OCI-LY7 (cell line): ENCODE results near the gene UBTD2. TPM values are rescaled to one million over a fixed set of nuclear protein-coding genes. Genes with fewer than 3 reads are reported as not detected.

Experiments used
- BruUV-seq: library from RNA; stranded (reverse); fragments of 400-500 nt; replicated peaks from 2 replicates; lab custom pipeline; 2021; lab: Mats Ljungman, UMichigan
- CTCF ChIA-PET: fragments of 300-600 bp; sonication (Branson Sonifier 250); formaldehyde crosslinking; loops from one replicate; lab custom pipeline; 2022; ENCODE audit warnings: antibody characterized with exemption; ENCODE audit not compliant: unreplicated experiment; lab: Charles Lee
- POLR2A ChIA-PET: fragments of 300-600 bp; sonication (Branson Sonifier 250); formaldehyde crosslinking; loops from one replicate; lab custom pipeline; 2022; ENCODE audit warnings: antibody characterized with exemption; lab: Charles Lee
- DNase-seq: peaks from one replicate; pipeline ENCODE4 v3.0.0-alpha.2; 2015; ENCODE audit warnings: low spot score
- H2AFZ ChIP-seq: fragments of 200-600 bp; sonication (generic), shearing (Covaris generic); 2 replicates; pipeline ENCODE4 v1.6.1; 2014; ENCODE audit warnings: mild to moderate bottlenecking, antibody characterized with exemption, low read length, moderate library complexity
- H3K27ac ChIP-seq: fragments of 200-600 bp; sonication (generic); 2 replicates; pipeline ENCODE4 v1.5.1; 2014; ENCODE audit warnings: mixed run types, low read depth, mild to moderate bottlenecking, moderate library complexity, low read length, inconsistent platforms; ENCODE audit not compliant: poor library complexity, severe bottlenecking
- H3K36me3 ChIP-seq: fragments of 200-600 bp; sonication (generic); 2 replicates; pipeline ENCODE4 v1.6.1; 2014; ENCODE audit warnings: mild to moderate bottlenecking, antibody characterized with exemption, low read length, moderate library complexity, mixed read lengths; ENCODE audit not compliant: insufficient read depth
- H3K4me1 ChIP-seq: fragments of 200-600 bp; sonication (generic); 2 replicates; pipeline ENCODE4 v1.5.1; 2014; ENCODE audit warnings: mild to moderate bottlenecking, low read length; ENCODE audit not compliant: insufficient read depth, poor library complexity, severe bottlenecking
- H3K4me2 ChIP-seq: fragments of 200-600 bp; sonication (generic); 2 replicates; pipeline ENCODE4 v1.6.1; 2014; ENCODE audit warnings: mild to moderate bottlenecking, low read length
- H3K4me3 ChIP-seq: fragments of 200-600 bp; sonication (generic); 2 replicates; pipeline ENCODE4 v1.5.1; 2014; ENCODE audit warnings: mild to moderate bottlenecking, low read depth, low read length; ENCODE audit not compliant: poor library complexity, severe bottlenecking
- H3K79me2 ChIP-seq: fragments of 200-600 bp; sonication (generic); 2 replicates; pipeline ENCODE4 v1.6.1; 2016; ENCODE audit warnings: low read depth, mild to moderate bottlenecking, low read length, moderate library complexity, mixed read lengths; ENCODE audit not compliant: insufficient read depth
- H3K9me2 ChIP-seq: fragments of 200-600 bp; sonication (generic); 2 replicates; pipeline ENCODE4 v1.6.1; 2016; ENCODE audit warnings: mild to moderate bottlenecking, low read length, mixed read lengths; ENCODE audit not compliant: insufficient read depth
- H3K9me3 ChIP-seq: fragments of 200-600 bp; sonication (generic); 2 replicates; pipeline ENCODE4 v1.6.1; 2014; ENCODE audit warnings: mild to moderate bottlenecking, mixed run types, low read length, mixed read lengths
- H4K20me1 ChIP-seq: fragments of 200-600 bp; sonication (generic); 2 replicates; pipeline ENCODE4 v1.6.1; 2014; ENCODE audit warnings: mild to moderate bottlenecking, antibody characterized with exemption, low read length, moderate library complexity, mixed read lengths; ENCODE audit not compliant: insufficient read depth
- EZH2phosphoT487 ChIP-seq: fragments of 200-600 bp; sonication (generic); IDR thresholded peaks from 2 replicates; pipeline ENCODE4 v1.6.1; 2018; ENCODE audit warnings: low read depth, borderline replicate concordance, mild to moderate bottlenecking, mixed run types, antibody characterized with exemption, low read length, moderate library complexity, mixed read lengths
- intact Hi-C: fragments of 100-400 bp; cut with micrococcal nuclease; formaldehyde crosslinking; loops from one replicate; pipeline ENCODE4 v1.10.0; 2022; ENCODE audit not compliant: unreplicated experiment
- total RNA-seq, 2 experiments: library from RNA; depleted of rRNA in 1 of 2; stranded (reverse); fragments of >200 nt in 1 of 2; shearing (Covaris generic) in 1 of 2; gene quantifications; 2 replicates each; pipeline ENCODE4 v1.2.3, GENCODE V29; 2014 to 2022
- TF ChIP-seq, protein P1 (sequence below): fragments of 200-600 bp; sonication (generic); conservative IDR thresholded peaks from 2 replicates; pipeline ENCODE4 v1.5.1; 2014; ENCODE audit warnings: mild to moderate bottlenecking, antibody characterized with exemption, low read length, moderate library complexity, mixed read lengths

Gene UBTD2
- total RNA-seq, 2 experiments from 2014 or later = 16.0 to 19.8 TPM

- Histone ChIP-seq H3K36me3 (peaks cover 35% of the 10 kb centered on the region; the same call in 1 of the 2 replicates), H3K27ac (no peak overlapping the region), H2AFZ (no peak overlapping the region), H3K9me3 (no peaks in the 10 kb centered on the region), H4K20me1 (no peaks in the 10 kb centered on the region), H3K4me3 (no peak overlapping the region), H3K79me2 (no peaks in the 10 kb centered on the region), H3K4me2 (no peak overlapping the region), H3K9me2 (no peaks in the 10 kb centered on the region), H3K4me1 (peaks cover 24% of the 10 kb centered on the region)
- DNase-seq = no peak
- no TSS peak for BruUV-seq
- POLR2A ChIA-PET = interaction anchor here (0.6 to 0.7 kb wide), 2 partner anchors 35 to 100 kb away, joined by 3 to 4 read pairs; no protein-coding TSS in a partner anchor
- CTCF ChIA-PET = no interaction called here
- TF ChIP-seq, protein P1, sequence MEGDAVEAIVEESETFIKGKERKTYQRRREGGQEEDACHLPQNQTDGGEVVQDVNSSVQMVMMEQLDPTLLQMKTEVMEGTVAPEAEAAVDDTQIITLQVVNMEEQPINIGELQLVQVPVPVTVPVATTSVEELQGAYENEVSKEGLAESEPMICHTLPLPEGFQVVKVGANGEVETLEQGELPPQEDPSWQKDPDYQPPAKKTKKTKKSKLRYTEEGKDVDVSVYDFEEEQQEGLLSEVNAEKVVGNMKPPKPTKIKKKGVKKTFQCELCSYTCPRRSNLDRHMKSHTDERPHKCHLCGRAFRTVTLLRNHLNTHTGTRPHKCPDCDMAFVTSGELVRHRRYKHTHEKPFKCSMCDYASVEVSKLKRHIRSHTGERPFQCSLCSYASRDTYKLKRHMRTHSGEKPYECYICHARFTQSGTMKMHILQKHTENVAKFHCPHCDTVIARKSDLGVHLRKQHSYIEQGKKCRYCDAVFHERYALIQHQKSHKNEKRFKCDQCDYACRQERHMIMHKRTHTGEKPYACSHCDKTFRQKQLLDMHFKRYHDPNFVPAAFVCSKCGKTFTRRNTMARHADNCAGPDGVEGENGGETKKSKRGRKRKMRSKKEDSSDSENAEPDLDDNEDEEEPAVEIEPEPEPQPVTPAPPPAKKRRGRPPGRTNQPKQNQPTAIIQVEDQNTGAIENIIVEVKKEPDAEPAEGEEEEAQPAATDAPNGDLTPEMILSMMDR = no peak
- TF ChIP-seq EZH2phosphoT487 = no peak
- intact Hi-C loops = no loop called here
These were observed 49.5 kb downstream of the UBTD2 start for GRCh38 chr5:172234031-172234430.

DNA sequence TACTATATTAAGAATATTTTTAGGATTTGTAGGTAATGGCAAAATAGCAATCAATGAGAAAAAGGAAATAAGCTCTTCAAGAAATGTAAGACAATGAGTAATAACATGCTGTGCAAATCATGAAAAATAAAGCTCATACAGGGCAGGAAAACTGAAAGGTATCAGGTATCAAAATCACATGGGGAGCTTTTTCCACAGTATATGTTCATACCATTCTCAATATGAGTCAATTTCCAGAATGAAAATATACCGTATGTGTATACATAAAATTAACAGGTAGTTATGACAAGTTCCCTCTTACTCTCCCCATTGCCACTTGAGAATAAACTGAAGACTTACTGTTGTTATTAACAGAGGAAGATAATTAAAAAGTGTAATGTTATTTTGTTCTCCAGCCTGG lies 53.7 kb downstream of the UBTD2 start:
- H3K36me3 ChIP-seq = peaks cover 41% of the 10 kb centered on the region; the same call in 1 of the 2 replicates
- BruUV-seq = no TSS peak
- peaks cover 4% of the 10 kb centered on the region for H3K4me1 ChIP-seq
- no peaks in the 10 kb centered on the region for H3K79me2 ChIP-seq
- no peaks in the 10 kb centered on the region for H3K9me2 ChIP-seq
- CTCF ChIA-PET = no interaction called here
- H3K4me3 ChIP-seq = no peak overlapping the region
- H3K9me3 ChIP-seq = no peaks in the 10 kb centered on the region
- H3K27ac ChIP-seq = no peak overlapping the region
- H3K4me2 ChIP-seq = no peak overlapping the region
- intact Hi-C loops = no loop called here
- no peaks in the 10 kb centered on the region for H4K20me1 ChIP-seq
- no peak for DNase-seq
- POLR2A ChIA-PET = interaction anchor here (0.7 to 1.0 kb wide), 4 partner anchors 9 to 170 kb away, joined by 3 to 6 read pairs (median 4); no protein-coding TSS in a partner anchor
- no peak for TF ChIP-seq EZH2phosphoT487
- TF ChIP-seq, protein P1 = no peak
- no peak overlapping the region for H2AFZ ChIP-seq

DNA sequence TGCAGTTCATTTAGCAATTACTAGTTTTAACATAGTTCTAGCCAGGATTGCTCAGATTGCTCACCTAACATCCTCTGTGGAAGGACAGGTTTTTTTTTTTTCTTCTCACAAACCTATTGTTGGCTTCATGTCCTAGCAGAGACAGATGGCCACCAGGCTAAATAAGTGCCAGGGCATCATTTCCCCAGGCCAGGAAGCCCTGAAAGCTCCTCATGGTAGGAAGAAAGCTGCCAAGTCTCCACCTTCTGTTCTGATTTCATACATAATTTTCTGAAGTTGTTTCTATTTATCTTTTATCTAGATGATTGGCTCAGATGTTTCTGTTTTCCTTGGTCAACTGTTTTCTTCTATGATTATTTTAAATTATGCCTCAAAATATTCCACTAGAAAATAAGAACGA lies 58.6 kb downstream of the UBTD2 start:
- Histone ChIP-seq H3K27ac (no peak overlapping the region), H2AFZ (no peak overlapping the region), H3K4me2 (no peak overlapping the region), H3K4me3 (no peak overlapping the region), H3K9me2 (no peaks in the 10 kb centered on the region), H3K9me3 (no peaks in the 10 kb centered on the region), H3K4me1 (no peaks in the 10 kb centered on the region), H3K79me2 (no peaks in the 10 kb centered on the region), H4K20me1 (no peaks in the 10 kb centered on the region), H3K36me3 (peaks cover 37% of the 10 kb centered on the region)
- DNase-seq = no peak
- TF ChIP-seq, protein P1 = no peak
- TF ChIP-seq EZH2phosphoT487 = no peak
- no TSS peak for BruUV-seq
- intact Hi-C loops = no loop called here
- CTCF ChIA-PET = no interaction called here
- POLR2A ChIA-PET = no interaction called here
